Keratinocyte (primary cell): ENCODE measurements around the gene GCH1. TPM values are rescaled to one million over a fixed set of nuclear protein-coding genes. Genes with fewer than 3 reads are reported as not detected.

Experiments
- DNase-seq: peaks from one replicate; pipeline ENCODE4 v3.0.0-alpha.2; 2011; ENCODE audit warnings: low read depth, missing footprints, low spot score
- FAIRE-seq: peaks from 2 replicates; lab custom pipeline; 2011; peaks lifted over from hg19 to GRCh38; lab: Jason Lieb, UNC
- H2AFZ ChIP-seq: 2 replicates; pipeline ENCODE4 v1.6.0; 2012; ENCODE audit warnings: low read length, control low read depth, inconsistent platforms; ENCODE audit not compliant: control insufficient read depth
- H3K27ac ChIP-seq: 2 replicates; pipeline ENCODE4 v1.5.1; 2011; ENCODE audit warnings: low read length; ENCODE audit not compliant: control insufficient read depth, insufficient read depth
- H3K27me3 ChIP-seq: 3 replicates; pipeline ENCODE4 v1.6.0; 2011; ENCODE audit warnings: low read length; ENCODE audit not compliant: control insufficient read depth, insufficient read depth; ENCODE audit errors: extremely low read depth
- H3K36me3 ChIP-seq, 2 experiments: 2 replicates in 1 of 2; 3 replicates in 1 of 2; pipeline ENCODE4 v1.5.1; 2011; ENCODE audit warnings: low read length in 2 of 2, mild to moderate bottlenecking in 1 of 2; ENCODE audit not compliant: control insufficient read depth in 2 of 2, insufficient read depth in 2 of 2; ENCODE audit errors: extremely low read depth in 1 of 2
- H3K4me1 ChIP-seq: 3 replicates; pipeline ENCODE4 v1.5.1; 2011; ENCODE audit warnings: low read length; ENCODE audit not compliant: control insufficient read depth, insufficient read depth; ENCODE audit errors: extremely low read depth
- H3K4me2 ChIP-seq: 3 replicates; pipeline ENCODE4 v1.6.0; 2011; ENCODE audit warnings: low read depth, low read length; ENCODE audit not compliant: control insufficient read depth, insufficient read depth; ENCODE audit errors: extremely low read depth
- H3K4me3 ChIP-seq, 3 experiments: fragments of 200-600 bp in 1 of 3; sonication (generic) in 1 of 3; 2 replicates in 2 of 3; 3 replicates in 1 of 3; pipeline ENCODE4 v1.5.1; 2011 to 2016; ENCODE audit warnings: low read length in 3 of 3, mild to moderate bottlenecking in 3 of 3, control low read depth in 2 of 3, inconsistent platforms in 1 of 3, low read depth in 1 of 3, mixed read lengths in 1 of 3, mixed run types in 1 of 3, moderate library complexity in 1 of 3; ENCODE audit not compliant: control insufficient read depth in 2 of 3, insufficient read depth in 2 of 3; ENCODE audit errors: extremely low read depth in 1 of 3
- H3K79me2 ChIP-seq: 2 replicates; pipeline ENCODE4 v1.6.0; 2012; ENCODE audit warnings: low read length; ENCODE audit not compliant: control insufficient read depth, insufficient read depth
- H3K9ac ChIP-seq: 3 replicates; pipeline ENCODE4 v1.6.0; 2011; ENCODE audit warnings: low read length; ENCODE audit not compliant: control insufficient read depth, insufficient read depth; ENCODE audit errors: extremely low read depth
- H3K9me1 ChIP-seq: 3 replicates; pipeline ENCODE4 v1.6.0; 2011; ENCODE audit warnings: low read length; ENCODE audit not compliant: control insufficient read depth, insufficient read depth; ENCODE audit errors: extremely low read depth
- H3K9me3 ChIP-seq: 2 replicates; pipeline ENCODE4 v1.5.1; 2012; ENCODE audit warnings: low read depth, low read length; ENCODE audit not compliant: control insufficient read depth
- H4K20me1 ChIP-seq: 3 replicates; pipeline ENCODE4 v1.6.0; 2011; ENCODE audit warnings: low read length; ENCODE audit not compliant: control insufficient read depth, insufficient read depth; ENCODE audit errors: extremely low read depth
- EZH2 ChIP-seq: IDR thresholded peaks from one replicate; pipeline ENCODE4 v1.6.1; 2012; ENCODE audit warnings: inconsistent platforms, mild to moderate bottlenecking, low read length, moderate library complexity
- dilution Hi-C: fragments of 300-500 bp; cut with MboI; formaldehyde crosslinking; loops from one replicate; pipeline ENCODE4 v1.7.0; 2020; ENCODE audit warnings: low sequenced_read_pairs; ENCODE audit not compliant: extremely low pct_ligation_motif_present
- polyA plus RNA-seq, 5 experiments: library from polyadenylated mRNA; depleted of rRNA in 3 of 5; stranded (reverse) in 3 of 5; stranded (forward) in 1 of 5; unstranded in 1 of 5; fragments of >200 nt; gene quantifications; 1 replicate in 1 of 5; 2 replicates in 3 of 5; 3 replicates in 1 of 5; pipeline versions ENCODE4 v1.2.1 to v1.2.3, GENCODE V29; 2011 to 2012; ENCODE audit warnings: missing spikeins in 2 of 5, low read depth in 1 of 5, low replicate concordance in 1 of 5
- TF ChIP-seq, protein P1 (sequence below), 3 experiments: IDR thresholded peaks in 1 of 3; conservative IDR thresholded peaks in 1 of 3; optimal IDR thresholded peaks in 1 of 3; 2 replicates in 2 of 3; 3 replicates in 1 of 3; pipeline versions ENCODE3 to v1.5.1; 2011; ENCODE audit warnings: low read length in 3 of 3, mild to moderate bottlenecking in 3 of 3, moderate library complexity in 2 of 3, control low read depth in 1 of 3, inconsistent platforms in 1 of 3; ENCODE audit not compliant: insufficient read depth in 2 of 3; ENCODE audit errors: extremely low read depth in 1 of 3

The GCH1 gene
- polyA plus RNA-seq, 1 donor (not counting 4 experiments of a cell fraction or from before 2014, with no cell fraction given): 3.4 TPM

DNA sequence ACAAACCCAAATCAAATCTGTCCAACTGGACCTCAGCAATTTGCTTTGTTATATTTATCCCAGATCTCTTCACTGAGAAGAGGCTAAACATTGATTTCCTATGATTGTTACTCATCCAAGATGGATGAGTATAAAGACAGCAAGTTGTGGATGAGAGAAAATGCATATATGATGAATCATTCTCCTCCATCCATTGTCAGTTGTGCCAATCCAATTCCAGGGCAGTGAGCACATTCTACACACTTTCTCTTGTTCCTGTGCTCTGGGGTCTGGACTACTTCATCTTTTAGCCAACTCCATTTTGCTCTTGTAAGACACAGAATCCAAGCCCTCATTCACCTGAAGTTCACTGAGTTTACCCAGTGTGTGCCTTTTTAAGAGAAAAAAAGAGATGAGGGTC, 105.7 kb downstream of the GCH1 start:
- DNase-seq (peak; percentile 25), FAIRE-seq (peak; percentile 93)
- Histone ChIP-seq H4K20me1 (no peaks in the 10 kb centered on the region), H3K27ac (no peak overlapping the region), H3K27me3 (no peaks in the 10 kb centered on the region), H3K4me2 (peak overlapping the region; percentile 7), H3K36me3 (no peaks in the 10 kb centered on the region), H3K9me1 (no peaks in the 10 kb centered on the region), H3K9ac (no peak overlapping the region), H3K9me3 (no peaks in the 10 kb centered on the region), H3K4me3 (no peak overlapping the region), H3K79me2 (no peaks in the 10 kb centered on the region), H2AFZ (no peak overlapping the region), H3K4me1 (peaks cover 14% of the 10 kb centered on the region)
- no peak for TF ChIP-seq EZH2
- TF ChIP-seq, protein P1, sequence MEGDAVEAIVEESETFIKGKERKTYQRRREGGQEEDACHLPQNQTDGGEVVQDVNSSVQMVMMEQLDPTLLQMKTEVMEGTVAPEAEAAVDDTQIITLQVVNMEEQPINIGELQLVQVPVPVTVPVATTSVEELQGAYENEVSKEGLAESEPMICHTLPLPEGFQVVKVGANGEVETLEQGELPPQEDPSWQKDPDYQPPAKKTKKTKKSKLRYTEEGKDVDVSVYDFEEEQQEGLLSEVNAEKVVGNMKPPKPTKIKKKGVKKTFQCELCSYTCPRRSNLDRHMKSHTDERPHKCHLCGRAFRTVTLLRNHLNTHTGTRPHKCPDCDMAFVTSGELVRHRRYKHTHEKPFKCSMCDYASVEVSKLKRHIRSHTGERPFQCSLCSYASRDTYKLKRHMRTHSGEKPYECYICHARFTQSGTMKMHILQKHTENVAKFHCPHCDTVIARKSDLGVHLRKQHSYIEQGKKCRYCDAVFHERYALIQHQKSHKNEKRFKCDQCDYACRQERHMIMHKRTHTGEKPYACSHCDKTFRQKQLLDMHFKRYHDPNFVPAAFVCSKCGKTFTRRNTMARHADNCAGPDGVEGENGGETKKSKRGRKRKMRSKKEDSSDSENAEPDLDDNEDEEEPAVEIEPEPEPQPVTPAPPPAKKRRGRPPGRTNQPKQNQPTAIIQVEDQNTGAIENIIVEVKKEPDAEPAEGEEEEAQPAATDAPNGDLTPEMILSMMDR (optimal IDR thresholded peaks at IDR 0.05 in 1 of 3, IDR thresholded peaks at IDR 0.05 in 1 of 3, conservative IDR thresholded peaks at IDR 0.05 in 1 of 3; ENCODE audit: extremely low read depth in 1 of 3, insufficient read depth in 2 of 3, low read length in 3 of 3): no peak
- dilution Hi-C loops: no loop called here

DNA sequence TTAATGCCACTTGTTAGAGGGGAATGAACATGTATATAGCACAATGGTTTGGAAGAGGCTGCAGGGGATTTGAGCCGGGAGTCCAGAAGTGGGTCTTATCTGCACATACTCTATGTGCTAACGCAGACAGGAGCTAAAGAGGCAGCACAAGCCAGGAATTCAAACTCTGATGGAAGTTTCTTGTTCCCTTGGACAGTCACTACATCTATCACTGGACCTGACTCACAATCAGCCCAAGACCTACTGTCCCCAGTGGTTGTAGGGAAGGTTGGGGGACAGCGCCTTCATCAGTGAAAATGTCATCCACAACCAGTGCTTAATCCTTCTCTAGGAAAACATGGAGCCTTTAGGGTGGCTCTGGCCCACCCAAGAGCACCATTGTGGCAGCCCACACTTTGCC, 107.8 kb downstream of the GCH1 start:
- Histone ChIP-seq H3K4me1 (peaks cover 14% of the 10 kb centered on the region), H2AFZ (no peak overlapping the region), H4K20me1 (no peaks in the 10 kb centered on the region), H3K9me1 (no peaks in the 10 kb centered on the region), H3K4me3 (no peak overlapping the region), H3K9ac (no peak overlapping the region), H3K79me2 (no peaks in the 10 kb centered on the region), H3K36me3 (peaks cover 0 to 5% of the 10 kb centered on the region in 2 experiments), H3K4me2 (no peak overlapping the region), H3K27me3 (no peaks in the 10 kb centered on the region), H3K27ac (no peak overlapping the region), H3K9me3 (no peaks in the 10 kb centered on the region)
- dilution Hi-C loops: no loop called here
- DNase-seq (no peak), FAIRE-seq (no peak)
- TF ChIP-seq, protein P1 (optimal IDR thresholded peaks at IDR 0.05 in 1 of 3, IDR thresholded peaks at IDR 0.05 in 1 of 3, conservative IDR thresholded peaks at IDR 0.05 in 1 of 3; ENCODE audit: extremely low read depth in 1 of 3, insufficient read depth in 2 of 3, low read length in 3 of 3): no peak
- no peak for TF ChIP-seq EZH2
